Measurements from ENCODE around the gene ELF3.

GRCh38 chr1:202009326-202010179, 834 bp upstream of the ELF3 start:
- TF ChIP-seq CTCF (IDR thresholded peaks at IDR 0.05; ENCODE audit: low read depth, low read length, poor library complexity, severe bottlenecking): peak; percentile 90
- TF ChIP-seq EZH2phosphoT487 (IDR thresholded peaks at IDR 0.05; ENCODE audit: borderline replicate concordance, low read length): no peak
